ENCODE results near the gene ZNF526. TPM values are rescaled to one million over a fixed set of nuclear protein-coding genes. Genes with fewer than 3 reads are reported as not detected.

ZNF526 gene
- total RNA-seq, 1 experiment from 2014 or later, result 19.4 TPM

DNA sequence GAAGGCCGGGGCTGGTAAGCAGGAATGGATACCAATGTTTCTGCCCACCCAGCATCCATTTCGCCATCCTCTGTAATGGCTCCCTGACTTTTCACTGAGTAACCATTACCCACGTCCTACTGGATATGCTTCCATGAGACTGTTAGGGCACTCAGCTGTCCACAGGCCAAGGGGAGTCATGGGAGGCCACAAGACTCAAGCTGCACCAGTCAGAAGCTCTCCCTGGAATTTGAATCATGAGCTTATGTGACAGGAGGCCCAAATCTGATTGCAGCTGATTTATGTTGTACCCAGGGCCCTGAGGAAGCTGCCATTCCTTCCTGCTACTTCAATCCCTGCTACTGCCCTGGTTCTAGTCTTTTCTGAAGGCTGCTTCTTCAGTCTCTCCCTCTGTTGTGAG lies 31.0 kb upstream of the ZNF526 start:
- ChIA-PET CTCF (no interaction called here), POLR2A (no interaction called here)
- no peak overlapping the region for H3K4me3 ChIP-seq (ENCODE audit: low read depth, low read length)
- H3K27me3 ChIP-seq (replicated peaks; ENCODE audit: control insufficient read depth, insufficient read depth, low read length), result no peaks in the 10 kb centered on the region; the same call in 1 of the 2 replicates
- Mint-ChIP-seq H3K4me1 (ENCODE audit: low read depth, unreplicated experiment) (no peaks in the 10 kb centered on the region), H3K9me3 (ENCODE audit: unreplicated experiment) (peaks cover 8% of the 10 kb centered on the region), H3K4me3 (ENCODE audit: unreplicated experiment) (no peak overlapping the region), H3K27me3 (ENCODE audit: insufficient read depth, unreplicated experiment) (peaks cover 5% of the 10 kb centered on the region), H3K27ac (ENCODE audit: unreplicated experiment) (no peak overlapping the region), H3K36me3 (ENCODE audit: insufficient read depth, unreplicated experiment) (no peaks in the 10 kb centered on the region)
- peaks cover 11% of the 10 kb centered on the region; the same call in 1 of the 2 replicates for H3K4me1 ChIP-seq
- DNase-seq, result no peak
- BruUV-seq (replicated peaks), result no TSS peak
- H3K9me3 ChIP-seq, result no peaks in the 10 kb centered on the region; the same call in 1 of the 2 replicates
- intact Hi-C loops (cut with micrococcal nuclease; ENCODE audit: unreplicated experiment), result no loop called here
- no peaks in the 10 kb centered on the region for H3K36me3 ChIP-seq (ENCODE audit: control insufficient read depth, insufficient read depth, low read length)
- TF ChIP-seq, protein P1, sequence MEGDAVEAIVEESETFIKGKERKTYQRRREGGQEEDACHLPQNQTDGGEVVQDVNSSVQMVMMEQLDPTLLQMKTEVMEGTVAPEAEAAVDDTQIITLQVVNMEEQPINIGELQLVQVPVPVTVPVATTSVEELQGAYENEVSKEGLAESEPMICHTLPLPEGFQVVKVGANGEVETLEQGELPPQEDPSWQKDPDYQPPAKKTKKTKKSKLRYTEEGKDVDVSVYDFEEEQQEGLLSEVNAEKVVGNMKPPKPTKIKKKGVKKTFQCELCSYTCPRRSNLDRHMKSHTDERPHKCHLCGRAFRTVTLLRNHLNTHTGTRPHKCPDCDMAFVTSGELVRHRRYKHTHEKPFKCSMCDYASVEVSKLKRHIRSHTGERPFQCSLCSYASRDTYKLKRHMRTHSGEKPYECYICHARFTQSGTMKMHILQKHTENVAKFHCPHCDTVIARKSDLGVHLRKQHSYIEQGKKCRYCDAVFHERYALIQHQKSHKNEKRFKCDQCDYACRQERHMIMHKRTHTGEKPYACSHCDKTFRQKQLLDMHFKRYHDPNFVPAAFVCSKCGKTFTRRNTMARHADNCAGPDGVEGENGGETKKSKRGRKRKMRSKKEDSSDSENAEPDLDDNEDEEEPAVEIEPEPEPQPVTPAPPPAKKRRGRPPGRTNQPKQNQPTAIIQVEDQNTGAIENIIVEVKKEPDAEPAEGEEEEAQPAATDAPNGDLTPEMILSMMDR (IDR thresholded peaks at IDR 0.05; ENCODE audit: insufficient read depth in 1 of 2, low read depth in 1 of 2, low read length in 1 of 2, severe bottlenecking in 1 of 2, unreplicated experiment in 1 of 2), result no peak

DNA sequence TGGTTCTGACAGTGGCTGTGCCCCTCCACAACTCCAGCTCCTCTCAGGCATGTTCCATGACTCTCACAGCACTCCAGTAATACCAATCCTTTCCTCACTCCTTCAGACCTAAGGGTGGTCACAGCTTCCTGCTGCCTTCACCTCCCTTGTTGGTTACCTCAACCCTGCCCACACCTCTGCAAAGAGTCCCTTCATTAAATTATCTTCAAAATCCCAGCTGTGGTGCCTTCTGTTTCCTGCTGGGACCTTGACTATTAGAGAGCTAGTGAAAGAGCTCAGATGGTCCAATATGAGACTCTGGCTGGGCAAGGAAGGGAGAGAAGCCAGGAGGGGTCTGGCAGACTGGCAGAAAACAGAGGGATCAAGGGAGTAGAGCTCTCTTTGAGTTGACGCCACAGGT lies 28.8 kb upstream of the ZNF526 start:
- no peak overlapping the region for H3K4me3 Mint-ChIP-seq (ENCODE audit: unreplicated experiment)
- H3K36me3 Mint-ChIP-seq (ENCODE audit: insufficient read depth, unreplicated experiment), result peaks cover 4% of the 10 kb centered on the region
- BruUV-seq (replicated peaks), result no TSS peak
- no peak for DNase-seq
- H3K4me1 Mint-ChIP-seq (ENCODE audit: low read depth, unreplicated experiment), result no peaks in the 10 kb centered on the region
- no peaks in the 10 kb centered on the region for H3K36me3 ChIP-seq (ENCODE audit: control insufficient read depth, insufficient read depth, low read length)
- TF ChIP-seq, protein P1 (IDR thresholded peaks at IDR 0.05; ENCODE audit: insufficient read depth in 1 of 2, low read depth in 1 of 2, low read length in 1 of 2, severe bottlenecking in 1 of 2, unreplicated experiment in 1 of 2), result no peak
- no peaks in the 10 kb centered on the region; the same call in 1 of the 2 replicates for H3K27me3 ChIP-seq (replicated peaks; ENCODE audit: control insufficient read depth, insufficient read depth, low read length)
- POLR2A ChIA-PET, result no interaction called here
- intact Hi-C loops (cut with micrococcal nuclease; ENCODE audit: unreplicated experiment), result no loop called here
- H3K4me3 ChIP-seq (ENCODE audit: low read depth, low read length), result no peak overlapping the region
- peaks cover 3% of the 10 kb centered on the region for H3K27me3 Mint-ChIP-seq (ENCODE audit: insufficient read depth, unreplicated experiment)
- H3K9me3 Mint-ChIP-seq (ENCODE audit: unreplicated experiment), result peaks cover 13% of the 10 kb centered on the region
- CTCF ChIA-PET, result no interaction called here
- H3K9me3 ChIP-seq, result no peaks in the 10 kb centered on the region; the same call in 1 of the 2 replicates
- H3K4me1 ChIP-seq, result peaks cover 11% of the 10 kb centered on the region; the same call in 1 of the 2 replicates
- H3K27ac Mint-ChIP-seq (ENCODE audit: unreplicated experiment), result no peak overlapping the region

DNA sequence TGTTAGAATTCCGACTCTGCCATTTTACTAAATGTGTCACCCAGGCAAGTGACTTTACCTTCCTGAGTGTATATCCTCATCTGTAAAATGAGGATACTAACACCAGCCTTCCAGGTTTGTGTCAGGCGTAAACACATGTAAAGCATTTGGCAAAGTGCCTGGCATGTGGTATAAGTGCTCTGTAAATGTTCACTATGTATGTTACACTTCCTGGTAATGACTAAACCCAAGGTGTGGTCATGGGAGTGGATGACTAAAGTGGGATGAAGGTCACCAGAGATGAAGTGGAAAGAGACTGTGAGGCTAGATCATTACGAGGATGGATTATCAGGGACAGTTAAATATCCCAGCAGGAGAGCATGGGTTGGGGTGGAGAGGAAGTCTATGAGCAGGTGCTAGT lies 28.3 kb upstream of the ZNF526 start:
- no peaks in the 10 kb centered on the region; the same call in 1 of the 2 replicates for H3K9me3 ChIP-seq
- Mint-ChIP-seq H3K9me3 (ENCODE audit: unreplicated experiment) (peaks cover 13% of the 10 kb centered on the region), H3K27me3 (ENCODE audit: insufficient read depth, unreplicated experiment) (peaks cover 3% of the 10 kb centered on the region), H3K27ac (ENCODE audit: unreplicated experiment) (no peak overlapping the region), H3K4me3 (ENCODE audit: unreplicated experiment) (no peak overlapping the region), H3K36me3 (ENCODE audit: insufficient read depth, unreplicated experiment) (peaks cover 9% of the 10 kb centered on the region), H3K4me1 (ENCODE audit: low read depth, unreplicated experiment) (no peaks in the 10 kb centered on the region)
- intact Hi-C loops (cut with micrococcal nuclease; ENCODE audit: unreplicated experiment), result no loop called here
- no peaks in the 10 kb centered on the region; the same call in 1 of the 2 replicates for H3K27me3 ChIP-seq (replicated peaks; ENCODE audit: control insufficient read depth, insufficient read depth, low read length)
- no peaks in the 10 kb centered on the region for H3K36me3 ChIP-seq (ENCODE audit: control insufficient read depth, insufficient read depth, low read length)
- no TSS peak for BruUV-seq (replicated peaks)
- POLR2A ChIA-PET, result no interaction called here
- H3K4me1 ChIP-seq, result peaks cover 11% of the 10 kb centered on the region; the same call in 1 of the 2 replicates
- CTCF ChIA-PET, result no interaction called here
- no peak for DNase-seq
- no peak overlapping the region for H3K4me3 ChIP-seq (ENCODE audit: low read depth, low read length)
- TF ChIP-seq, protein P1 (IDR thresholded peaks at IDR 0.05; ENCODE audit: insufficient read depth in 1 of 2, low read depth in 1 of 2, low read length in 1 of 2, severe bottlenecking in 1 of 2, unreplicated experiment in 1 of 2), result no peak
